H9 (cell line): ENCODE results near the gene LARGE1. TPM values are rescaled to one million over a fixed set of nuclear protein-coding genes. Genes with fewer than 3 reads are reported as not detected.

Experiments
- DNase-seq: peaks from one replicate; pipeline ENCODE4 v3.0.0-alpha.2; 2017
- H2AFZ ChIP-seq: one replicate; pipeline ENCODE4 v1.6.1; 2013; ENCODE audit warnings: mild to moderate bottlenecking, low read length, control low read depth, moderate library complexity
- H2AK5ac ChIP-seq: 2 replicates; pipeline ENCODE4 v1.6.1; 2013; ENCODE audit warnings: low read length, control low read depth, mixed read lengths; ENCODE audit not compliant: insufficient read length
- H2BK120ac ChIP-seq: one replicate; pipeline ENCODE4 v1.6.1; 2013; ENCODE audit warnings: low read depth, mild to moderate bottlenecking, low read length, control low read depth, inconsistent platforms; ENCODE audit not compliant: poor library complexity, severe bottlenecking
- H2BK12ac ChIP-seq: 2 replicates; pipeline ENCODE4 v1.6.1; 2013; ENCODE audit warnings: low read length, control low read depth, mixed read lengths, low read depth; ENCODE audit not compliant: insufficient read length
- H2BK15ac ChIP-seq: 2 replicates; pipeline ENCODE4 v1.6.1; 2013; ENCODE audit warnings: low read depth, low read length, control low read depth
- H2BK20ac ChIP-seq: one replicate; pipeline ENCODE4 v1.6.1; 2013; ENCODE audit warnings: low read depth, mild to moderate bottlenecking, low read length, control low read depth, inconsistent platforms; ENCODE audit not compliant: poor library complexity, severe bottlenecking
- H2BK5ac ChIP-seq: 2 replicates; pipeline ENCODE4 v1.6.1; 2013; ENCODE audit warnings: low read length, control low read depth, mixed read lengths; ENCODE audit not compliant: insufficient read length
- H3K14ac ChIP-seq: 2 replicates; pipeline ENCODE4 v1.6.1; 2013; ENCODE audit warnings: low read length, control low read depth; ENCODE audit not compliant: insufficient read depth
- H3K18ac ChIP-seq: 2 replicates; pipeline ENCODE4 v1.6.1; 2013; ENCODE audit warnings: low read depth, mild to moderate bottlenecking, mixed read lengths, low read length, control low read depth; ENCODE audit not compliant: insufficient read length
- H3K23ac ChIP-seq: 2 replicates; pipeline ENCODE4 v1.6.1; 2013; ENCODE audit warnings: low read length, control low read depth, mixed read lengths, low read depth; ENCODE audit not compliant: insufficient read length
- H3K23me2 ChIP-seq: 2 replicates; pipeline ENCODE4 v1.6.1; 2013; ENCODE audit warnings: low read depth, mild to moderate bottlenecking, mixed read lengths, low read length, control low read depth; ENCODE audit not compliant: insufficient read length, poor library complexity, severe bottlenecking
- H3K27ac ChIP-seq: 2 replicates; pipeline ENCODE4 v1.5.1; 2013; ENCODE audit warnings: low read length, control low read depth, mixed read lengths, low read depth; ENCODE audit not compliant: insufficient read length
- H3K27me3 ChIP-seq: 2 replicates; pipeline ENCODE4 v1.6.1; 2013; ENCODE audit warnings: low read length, control low read depth, inconsistent platforms; ENCODE audit not compliant: insufficient read depth
- H3K4ac ChIP-seq: 2 replicates; pipeline ENCODE4 v1.6.1; 2013; ENCODE audit warnings: low read depth, mild to moderate bottlenecking, control low read depth, inconsistent platforms, low read length, moderate library complexity
- H3K4me1 ChIP-seq: 2 replicates; pipeline ENCODE4 v1.6.1; 2013; ENCODE audit warnings: low read length, control low read depth, inconsistent platforms; ENCODE audit not compliant: insufficient read depth
- H3K4me2 ChIP-seq: 2 replicates; pipeline ENCODE4 v1.6.1; 2013; ENCODE audit warnings: low read length, control low read depth, mixed read lengths; ENCODE audit not compliant: insufficient read length, insufficient read depth
- H3K56ac ChIP-seq: 2 replicates; pipeline ENCODE4 v1.6.1; 2013; ENCODE audit warnings: low read depth, mild to moderate bottlenecking, mixed read lengths, low read length, control low read depth; ENCODE audit not compliant: insufficient read length
- H3K79me1 ChIP-seq: 2 replicates; pipeline ENCODE4 v1.6.1; 2013; ENCODE audit warnings: low read depth, mild to moderate bottlenecking, moderate library complexity, low read length, control low read depth, inconsistent platforms; ENCODE audit not compliant: insufficient read depth, poor library complexity, severe bottlenecking
- H3K79me2 ChIP-seq: 2 replicates; pipeline ENCODE4 v1.6.1; 2013; ENCODE audit warnings: low read length, control low read depth, inconsistent platforms; ENCODE audit not compliant: insufficient read depth
- H3K9ac ChIP-seq: 2 replicates; pipeline ENCODE4 v1.6.1; 2013; ENCODE audit warnings: low read length, control low read depth, mixed read lengths; ENCODE audit not compliant: insufficient read length; ENCODE audit errors: extremely low read depth
- H3K9me3 ChIP-seq: one replicate; pipeline ENCODE4 v1.6.1; 2013; ENCODE audit warnings: low read depth, low read length, inconsistent platforms; ENCODE audit not compliant: control insufficient read depth
- H3T11ph ChIP-seq: one replicate; pipeline ENCODE4 v1.6.1; 2013; ENCODE audit warnings: mild to moderate bottlenecking, low read length, control low read depth, inconsistent platforms
- H4K20me1 ChIP-seq: one replicate; pipeline ENCODE4 v1.6.1; 2013; ENCODE audit not compliant: control insufficient read depth, insufficient read length, insufficient read depth
- H4K5ac ChIP-seq: 2 replicates; pipeline ENCODE4 v1.6.1; 2013; ENCODE audit warnings: low read depth, mild to moderate bottlenecking, mixed read lengths, low read length, control low read depth; ENCODE audit not compliant: insufficient read length
- H4K8ac ChIP-seq: replicated peaks from 2 replicates; pipeline ENCODE4 v1.6.1; 2013; ENCODE audit warnings: low read length, control low read depth, mixed read lengths, low read depth; ENCODE audit not compliant: insufficient read length
- H4K91ac ChIP-seq: 2 replicates; pipeline ENCODE4 v1.6.1; 2013; ENCODE audit warnings: low read depth, mild to moderate bottlenecking, moderate library complexity, mixed read lengths, low read length, control low read depth; ENCODE audit not compliant: insufficient read length
- H3K27ac Mint-ChIP-seq, 3 experiments: 2 replicates in 2 of 3; 3 replicates in 1 of 3; pipeline ENCODE4 v1.8.0; 2020 to 2021; ENCODE audit warnings: mixed read lengths in 3 of 3, mild to moderate bottlenecking in 1 of 3, moderate library complexity in 1 of 3
- H3K27me3 Mint-ChIP-seq: 2 replicates; pipeline ENCODE4 v1.8.0; 2021; ENCODE audit warnings: low read depth, mild to moderate bottlenecking, moderate library complexity, mixed read lengths
- H3K36me3 Mint-ChIP-seq, 3 experiments: 2 replicates in 2 of 3; 3 replicates in 1 of 3; pipeline ENCODE4 v1.8.0; 2020 to 2021; ENCODE audit warnings: low read depth in 3 of 3, mixed read lengths in 3 of 3; ENCODE audit not compliant: insufficient read depth in 1 of 3
- H3K4me1 Mint-ChIP-seq, 2 experiments: 2 replicates each; pipeline ENCODE4 v1.8.0; 2020; ENCODE audit warnings: mixed read lengths in 2 of 2
- H3K4me3 Mint-ChIP-seq, 2 experiments: 2 replicates in 1 of 2; 3 replicates in 1 of 2; pipeline ENCODE4 v1.8.0; 2020 to 2021; ENCODE audit warnings: mild to moderate bottlenecking in 2 of 2, mixed read lengths in 2 of 2, moderate library complexity in 1 of 2
- H3K9me3 Mint-ChIP-seq, 2 experiments: 2 replicates in 1 of 2; 3 replicates in 1 of 2; pipeline ENCODE4 v1.8.0; 2020; ENCODE audit warnings: mild to moderate bottlenecking in 2 of 2, mixed read lengths in 2 of 2, moderate library complexity in 1 of 2
- CTCF ChIP-seq: fragments of 200-600 bp; sonication (generic); conservative IDR thresholded peaks from 3 replicates; pipeline ENCODE4 v1.8.0; 2021; ENCODE audit warnings: antibody characterized with exemption, mild to moderate bottlenecking
- WGBS: extraction: QIAGEN DNeasy Blood & Tissue Kit; methylation state at CpG from one replicate; pipeline ENCODE4 v1.1.7; 2013; ENCODE audit warnings: missing lambda C conversion rate, low lambda C conversion rate, mixed read lengths; ENCODE audit not compliant: insufficient read length; ENCODE audit errors: extremely low coverage; 5-methylcytosine and 5-hydroxymethylcytosine counted together
- total RNA-seq: library from RNA; stranded (reverse); gene quantifications from 2 replicates; pipeline ENCODE4 v1.2.1, GENCODE V29; 2021

Gene LARGE1
- total RNA-seq, 1 experiment from 2014 or later = 43.5 TPM

- peak overlapping the region in 2 of 3 experiments; percentile 44 to 74; a peak in 3 of 7 replicates for H3K27ac Mint-ChIP-seq
- peaks cover 80 to 89% of the 10 kb centered on the region in 2 experiments for H3K4me1 Mint-ChIP-seq
Measured at GRCh38 chr22:33825761-33826160, 94.5 kb downstream of the LARGE1 start.

More at GRCh38 chr22:33825761-33826160, 94.5 kb downstream of the LARGE1 start:
- no peak overlapping the region for H2AFZ ChIP-seq
- no peak overlapping the region for H3K23ac ChIP-seq
- H3K27me3 ChIP-seq = no peaks in the 10 kb centered on the region
- no peak overlapping the region for H3K18ac ChIP-seq
- H3K14ac ChIP-seq = no peak overlapping the region
- H4K91ac ChIP-seq = no peak overlapping the region
- no peak overlapping the region for H3K4me3 Mint-ChIP-seq
- TF ChIP-seq CTCF = no peak
- no peak overlapping the region for H2AK5ac ChIP-seq
- H3K79me2 ChIP-seq = peaks cover 30% of the 10 kb centered on the region; the same call in 1 of the 2 replicates
- H3K4me1 ChIP-seq = peaks cover 23% of the 10 kb centered on the region
- H3K27me3 Mint-ChIP-seq = no peaks in the 10 kb centered on the region
- no peaks in the 10 kb centered on the region for H3K23me2 ChIP-seq
- no peak overlapping the region for H3K4me2 ChIP-seq
- no peak overlapping the region for H4K8ac ChIP-seq
- H3T11ph ChIP-seq = no peak overlapping the region
- H3K4ac ChIP-seq = no peak overlapping the region
- no peaks in the 10 kb centered on the region for H4K20me1 ChIP-seq
- H3K79me1 ChIP-seq = peaks cover 4% of the 10 kb centered on the region
- no peak overlapping the region for H2BK20ac ChIP-seq
- no peak overlapping the region for H3K9ac ChIP-seq
- no peak overlapping the region for H2BK12ac ChIP-seq
- peaks cover 0 to 3% (median 2%) of the 10 kb centered on the region in 3 experiments; a peak in 5 of 7 replicates for H3K36me3 Mint-ChIP-seq
- no peak overlapping the region for H4K5ac ChIP-seq
- no peak overlapping the region for H3K56ac ChIP-seq
- no peak overlapping the region for H3K27ac ChIP-seq
- no peak for DNase-seq
- H2BK15ac ChIP-seq = no peak overlapping the region
- peaks cover 0 to 2% of the 10 kb centered on the region in 2 experiments; a peak in 1 of 5 replicates for H3K9me3 Mint-ChIP-seq
- no peak overlapping the region for H2BK120ac ChIP-seq
- no peak overlapping the region for H2BK5ac ChIP-seq
- WGBS = no CpG with 5 or more reads among the region's 5 CpGs
- H3K9me3 ChIP-seq = no peaks in the 10 kb centered on the region
